Suprapubic skin (tissue), 3 donors: ENCODE measurements around the gene RPTOR.

ENCODE experiments used
- CTCF ChIP-seq, 2 donors: fragments of 200-600 bp in 1 of 2; fragments of 450-650 bp in 1 of 2; sonication (generic) in 1 of 2; IDR thresholded peaks; one replicate each; pipeline ENCODE4 v1.5.1; 2016 to 2019; ENCODE audit warnings: antibody characterized with exemption in 2 of 2, mild to moderate bottlenecking in 1 of 2, moderate library complexity in 1 of 2
- POLR2AphosphoS5 ChIP-seq, 3 donors: sonication (generic); formaldehyde crosslinking; IDR thresholded peaks; one replicate each; pipeline ENCODE4 v1.6.1; 2017; ENCODE audit warnings: antibody characterized with exemption in 3 of 3

DNA sequence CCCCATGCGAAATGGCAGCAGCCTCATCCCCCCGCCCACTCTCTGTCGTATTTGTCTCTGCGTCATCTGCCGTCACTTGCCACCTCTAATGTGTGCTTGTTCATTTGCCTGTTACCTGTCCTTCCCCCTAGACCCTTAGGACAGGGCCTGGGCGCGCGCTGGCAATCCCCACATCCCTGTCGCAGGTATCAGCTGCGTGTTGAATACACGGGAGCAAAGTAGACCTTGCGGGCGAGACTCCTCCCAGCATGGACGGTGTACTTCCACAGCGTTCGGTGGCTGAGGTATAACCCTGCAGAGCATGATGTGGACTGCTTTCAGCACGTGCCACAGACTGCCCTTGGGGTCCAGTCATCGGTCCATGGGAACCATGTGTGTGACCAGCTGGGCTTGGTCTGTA is 276.9 kb downstream of the RPTOR start:
- no peak for TF ChIP-seq CTCF (IDR thresholded peaks at IDR 0.05)
- TF ChIP-seq POLR2AphosphoS5 (IDR thresholded peaks at IDR 0.05), result no peak
